HG02870 (cell line): ENCODE measurements around the gene ATOSB.

ENCODE experiments used
- ATAC-seq: cut with Tn5 transposase; IDR thresholded peaks from one replicate; pipeline ENCODE4 v1.9.1; 2021; ENCODE audit warnings: mild to moderate bottlenecking, moderate library complexity; ENCODE audit not compliant: unreplicated experiment

The ATOSB gene

GRCh38 chr9:35114113-35114839, 1.4 kb downstream of the ATOSB start:
- ATAC-seq: no peak

GRCh38 chr9:35112257-35113020, 3.2 kb downstream of the ATOSB start:
- no peak for ATAC-seq

- peak; percentile 71 for ATAC-seq
Measured at GRCh38 chr9:35111001-35111933, 4.4 kb downstream of the ATOSB start.

GRCh38 chr9:35110327-35110761, 5.3 kb downstream of the ATOSB start:
- no peak for ATAC-seq

GRCh38 chr9:35108946-35109575, 6.6 kb downstream of the ATOSB start:
- ATAC-seq: no peak

GRCh38 chr9:35108461-35108860, 7.2 kb downstream of the ATOSB start:
- no peak for ATAC-seq

- ATAC-seq: no peak
Measured at GRCh38 chr9:35107297-35108290, 8.1 kb downstream of the ATOSB start.

- ATAC-seq: no peak
Measured at GRCh38 chr9:35106343-35106730, 9.3 kb downstream of the ATOSB start.

GRCh38 chr9:35105571-35106342, 9.9 kb downstream of the ATOSB start:
- ATAC-seq: no peak

- no peak for ATAC-seq
Measured at GRCh38 chr9:35105126-35105525, 10.5 kb downstream of the ATOSB start.

GRCh38 chr9:35104586-35104985, 11.1 kb downstream of the ATOSB start:
- ATAC-seq: no peak

GRCh38 chr9:35103660-35104191, 11.9 kb downstream of the ATOSB start:
- no peak for ATAC-seq

GRCh38 chr9:35102769-35103659, 12.6 kb downstream of the ATOSB start, which contains the start of gene STOML2:
TSS of gene STOML2 (minus strand) at chr9:35103131. CDS start at chr9:35103094, 37 bp downstream.
- ATAC-seq: peak; percentile 97

- ATAC-seq: no peak
Measured at GRCh38 chr9:35102465-35102768, 13.2 kb downstream of the ATOSB start.

GRCh38 chr9:35097573-35097972, 18.1 kb downstream of the ATOSB start:
- no peak for ATAC-seq

- peak; percentile 84 for ATAC-seq
Measured at GRCh38 chr9:35096035-35096849, 19.4 kb downstream of the ATOSB start, which contains the start of gene PIGO. TSS of gene PIGO (minus strand) at chr9:35096591. CDS start at chr9:35095565, 1,026 bp downstream.

- ATAC-seq: no peak
Measured at GRCh38 chr9:35091536-35091935, 24.1 kb downstream of the ATOSB start.
